ENCODE measurements around the gene PELI3.

PELI3 gene

GRCh38 chr11:66488957-66489356 is 22.3 kb downstream of the PELI3 start:
- H3K27ac ChIP-seq: no peak overlapping the region
- H3K4me3 ChIP-seq: no peak overlapping the region
- no peak for DNase-seq (ENCODE audit: low spot score)
- no peak for TF ChIP-seq CTCF (IDR thresholded peaks at IDR 0.05)

- DNase-seq (ENCODE audit: low spot score): no peak
- no peak overlapping the region for H3K4me3 ChIP-seq
- no peak for TF ChIP-seq CTCF (IDR thresholded peaks at IDR 0.05)
- no peak overlapping the region for H3K27ac ChIP-seq
These were observed 22.9 kb downstream of the PELI3 start for GRCh38 chr11:66489636-66490035.

DNA sequence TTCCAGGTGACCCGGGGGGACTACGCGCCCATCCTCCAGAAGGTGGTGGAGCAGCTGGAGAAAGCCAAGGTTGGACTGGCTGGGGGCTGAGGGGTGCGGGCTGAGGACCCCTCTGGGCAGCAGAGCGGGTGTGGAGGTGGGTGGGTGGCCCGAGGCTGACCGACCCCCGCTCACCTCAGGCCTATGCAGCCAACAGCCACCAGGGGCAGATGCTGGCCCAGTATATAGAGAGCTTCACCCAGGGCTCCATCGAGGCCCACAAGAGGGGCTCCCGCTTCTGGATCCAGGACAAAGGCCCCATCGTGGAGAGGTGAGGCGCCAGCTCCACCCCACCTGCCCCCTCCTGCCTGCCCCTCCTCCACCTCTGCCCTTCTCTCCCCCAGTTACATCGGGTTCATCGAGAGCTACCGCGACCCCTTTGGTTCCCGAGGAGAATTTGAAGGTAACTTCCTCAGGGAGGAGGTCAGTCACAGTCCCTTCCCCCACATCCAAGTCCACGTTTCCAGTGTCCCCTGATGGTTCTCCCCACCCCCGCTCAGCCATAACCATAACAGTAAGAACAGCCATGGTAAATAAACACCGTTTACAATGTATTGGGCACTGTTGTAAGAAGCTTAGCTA is 24.7 kb downstream of the PELI3 start:
- Histone ChIP-seq H3K27ac (no peak overlapping the region), H3K4me3 (no peak overlapping the region)
- no peak for DNase-seq (ENCODE audit: low spot score)
- no peak for TF ChIP-seq CTCF (IDR thresholded peaks at IDR 0.05)

- Histone ChIP-seq H3K27ac (no peak overlapping the region), H3K4me3 (no peak overlapping the region)
- no peak for DNase-seq (ENCODE audit: low spot score)
- TF ChIP-seq CTCF (IDR thresholded peaks at IDR 0.05): no peak
These were observed 25.6 kb downstream of the PELI3 start for GRCh38 chr11:66492161-66492865.

GRCh38 chr11:66493130-66493529 is 26.4 kb downstream of the PELI3 start:
- H3K4me3 ChIP-seq: no peak overlapping the region
- TF ChIP-seq CTCF (IDR thresholded peaks at IDR 0.05): no peak
- no peak for DNase-seq (ENCODE audit: low spot score)
- no peak overlapping the region for H3K27ac ChIP-seq

DNA sequence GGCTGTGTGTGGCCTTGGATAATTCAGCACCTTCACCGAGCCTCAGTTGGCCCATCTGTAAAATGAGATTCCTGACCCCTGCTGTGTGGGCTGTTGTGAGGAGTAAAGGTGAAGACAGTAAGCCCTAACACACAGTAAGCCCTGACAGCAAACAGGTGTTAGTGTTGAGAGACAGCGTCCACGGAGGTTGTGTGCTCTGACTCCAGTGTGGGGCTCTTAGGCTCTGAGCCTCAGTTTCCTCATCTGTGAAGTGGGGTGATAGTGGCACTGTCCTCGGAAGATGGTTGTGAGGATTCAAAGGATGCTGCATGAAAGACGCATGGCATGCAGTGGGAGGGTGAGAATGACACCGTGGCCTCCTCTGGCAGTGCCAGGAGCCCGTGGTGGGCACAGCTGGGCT is 27.8 kb downstream of the PELI3 start:
- TF ChIP-seq CTCF (IDR thresholded peaks at IDR 0.05): no peak
- Histone ChIP-seq H3K4me3 (no peak overlapping the region), H3K27ac (no peak overlapping the region)
- no peak for DNase-seq (ENCODE audit: low spot score)

DNA sequence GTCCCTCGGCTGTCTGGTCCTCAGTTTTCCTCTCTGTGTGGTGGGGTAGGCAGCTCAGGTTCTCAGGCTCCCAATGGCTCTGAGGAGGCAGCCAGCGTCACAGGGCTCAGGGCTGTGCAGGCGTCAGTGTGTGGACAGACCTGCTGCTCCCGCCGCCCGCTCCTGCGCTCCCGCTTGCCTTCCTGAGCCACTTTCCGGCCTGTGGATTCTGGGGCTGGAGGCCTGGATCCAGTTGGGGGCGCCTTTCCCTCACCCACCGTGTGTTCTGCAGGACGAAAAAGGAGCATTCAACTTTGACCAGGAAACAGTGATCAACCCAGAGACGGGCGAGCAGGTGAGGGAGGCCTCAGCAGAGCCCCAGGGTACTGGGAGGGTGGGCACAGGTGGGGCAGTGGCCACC is 28.2 kb downstream of the PELI3 start:
- DNase-seq (ENCODE audit: low spot score): no peak
- H3K27ac ChIP-seq: no peak overlapping the region
- H3K4me3 ChIP-seq: no peak overlapping the region
- TF ChIP-seq CTCF (IDR thresholded peaks at IDR 0.05): no peak

Measured in coronary artery (tissue), 2 donors.